Stimulated activated CD4-positive, alpha-beta T cell treated with anti-CD3 and anti-CD28 coated beads, Interleukin-4, amount 100 ng/mL, for 4 hours (primary cell): ENCODE data around the gene C11orf21.
A peak's percentile ranks its signal among the peaks of the same experiment; 100 is the strongest.

Source experiments
- DNase-seq, 2 experiments: peaks; one replicate each; pipeline ENCODE4 v3.0.0-alpha.2; 2020

The C11orf21 gene

DNA sequence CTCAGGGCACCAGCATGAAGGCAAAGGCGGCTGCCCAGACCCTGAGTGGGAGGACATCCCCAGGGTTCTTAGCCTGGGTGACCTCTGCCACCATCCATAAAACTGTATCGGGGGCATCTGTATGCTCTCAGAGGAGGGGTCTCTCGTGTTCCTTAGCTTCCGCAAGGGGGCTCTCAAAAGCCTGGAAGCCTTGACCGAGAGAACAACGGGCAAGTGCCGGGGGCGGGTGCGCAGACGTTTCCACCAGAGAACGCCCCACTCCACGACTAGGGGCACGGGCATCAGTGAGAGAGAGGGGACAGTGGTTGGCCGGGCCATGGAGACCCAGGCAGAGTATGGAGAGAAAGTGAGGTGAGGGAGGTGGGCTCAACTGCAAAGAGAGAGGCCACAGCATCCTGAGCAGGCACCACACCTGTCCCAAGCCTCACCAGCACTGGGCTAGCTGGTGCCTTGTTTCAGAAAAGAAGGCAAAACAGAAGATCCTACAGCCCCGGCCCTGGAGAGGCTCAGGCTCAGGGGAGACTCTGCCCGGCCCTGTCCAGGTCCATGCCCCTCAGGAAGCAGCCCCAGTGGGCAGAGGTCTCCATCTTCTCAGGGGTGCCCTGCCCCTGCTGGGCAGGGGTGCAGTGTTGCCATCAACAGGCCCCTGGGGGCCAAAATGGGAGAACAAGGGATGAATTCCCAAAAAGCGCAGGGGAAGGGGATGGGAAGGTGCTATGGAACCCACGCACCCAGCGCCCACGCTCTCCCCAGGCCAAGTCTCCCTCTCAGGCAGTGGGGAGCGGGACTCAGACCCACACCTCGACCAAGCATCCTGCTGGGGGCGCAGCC lies 6.0 kb upstream of the C11orf21 start:
- no peak for DNase-seq

DNA sequence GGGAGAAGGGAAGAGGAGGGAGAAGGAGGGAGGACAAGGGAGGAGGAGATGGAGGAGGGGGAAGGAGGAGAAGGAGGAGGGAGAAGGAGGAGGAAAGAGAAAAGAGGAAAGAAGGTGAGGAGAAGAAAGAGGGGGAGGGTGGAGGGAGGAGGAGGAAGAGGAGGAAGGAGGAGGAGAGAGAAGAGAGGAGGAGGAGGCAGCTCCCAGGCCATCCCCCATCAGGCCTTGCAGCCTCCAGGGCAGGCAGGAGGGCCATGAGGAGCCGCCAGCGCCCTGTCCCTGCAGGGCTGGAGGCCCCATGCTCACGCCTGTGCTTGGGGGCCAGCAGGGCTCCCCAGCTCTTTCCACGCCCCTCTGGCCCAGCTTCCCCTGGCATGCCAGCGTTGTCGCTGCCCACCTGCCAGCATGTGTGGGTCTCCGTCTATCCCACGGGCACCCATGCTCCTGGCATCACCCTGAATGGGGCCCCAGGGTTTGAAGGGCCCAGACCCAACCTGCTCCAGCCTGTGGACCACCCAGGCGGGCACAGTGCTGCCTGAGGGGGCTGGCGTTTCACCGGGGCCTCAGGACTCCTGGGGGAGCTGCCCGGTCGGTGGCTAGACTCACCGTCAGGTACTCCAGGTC lies 5.3 kb upstream of the C11orf21 start:
- no peak for DNase-seq

DNA sequence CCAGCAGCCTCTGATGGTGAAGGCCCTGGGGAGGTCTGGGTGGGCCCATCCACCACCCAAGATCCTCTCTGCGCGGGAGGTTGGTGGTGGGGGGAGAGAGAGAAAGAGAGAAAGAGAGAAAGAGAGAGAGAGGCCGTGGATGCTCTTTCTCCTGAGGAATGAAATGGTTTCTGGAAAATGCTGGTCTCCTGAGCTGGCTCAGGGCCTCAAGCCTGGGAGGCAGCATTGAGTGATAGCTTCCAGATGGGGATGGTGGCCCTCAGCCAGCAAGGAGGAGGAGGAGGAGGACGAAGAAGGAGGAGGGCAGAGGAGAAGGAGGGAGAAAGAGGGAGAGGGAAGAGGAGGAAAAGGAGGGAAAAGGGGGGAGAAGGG lies 4.7 kb upstream of the C11orf21 start:
- DNase-seq: no peak

DNA sequence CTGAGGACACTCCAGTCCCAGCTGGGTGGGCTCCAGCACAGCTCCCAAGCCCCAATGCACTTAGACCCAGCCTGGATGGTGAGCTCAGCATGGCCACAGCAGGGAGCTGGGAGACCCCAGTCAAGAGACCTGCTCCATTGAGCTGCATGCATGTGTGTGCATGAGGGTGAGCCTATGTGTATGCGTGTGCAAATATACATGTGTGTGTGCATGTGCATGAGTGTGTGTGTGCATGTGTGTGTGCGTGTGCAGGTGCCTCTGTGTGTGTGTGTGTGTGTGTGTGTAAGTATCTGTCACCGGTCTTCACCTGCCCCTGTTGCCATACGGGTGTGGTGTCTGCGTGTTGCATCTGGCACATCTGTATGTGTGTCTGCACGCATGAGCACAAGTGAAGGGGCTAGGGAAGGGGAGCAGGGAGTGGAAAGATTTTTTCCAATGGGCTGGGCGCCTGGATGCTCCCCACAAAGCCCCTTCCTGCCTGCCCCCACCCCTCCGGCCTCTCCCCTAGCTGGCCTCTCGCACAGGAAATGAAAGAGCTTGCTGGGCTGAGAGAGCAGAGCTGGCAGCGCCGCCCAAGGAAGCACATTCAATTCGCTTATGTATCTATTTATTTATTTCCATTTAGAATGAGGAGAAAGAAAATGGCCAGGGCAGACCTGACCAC lies 4.2 kb upstream of the C11orf21 start:
- DNase-seq: no peak

DNA sequence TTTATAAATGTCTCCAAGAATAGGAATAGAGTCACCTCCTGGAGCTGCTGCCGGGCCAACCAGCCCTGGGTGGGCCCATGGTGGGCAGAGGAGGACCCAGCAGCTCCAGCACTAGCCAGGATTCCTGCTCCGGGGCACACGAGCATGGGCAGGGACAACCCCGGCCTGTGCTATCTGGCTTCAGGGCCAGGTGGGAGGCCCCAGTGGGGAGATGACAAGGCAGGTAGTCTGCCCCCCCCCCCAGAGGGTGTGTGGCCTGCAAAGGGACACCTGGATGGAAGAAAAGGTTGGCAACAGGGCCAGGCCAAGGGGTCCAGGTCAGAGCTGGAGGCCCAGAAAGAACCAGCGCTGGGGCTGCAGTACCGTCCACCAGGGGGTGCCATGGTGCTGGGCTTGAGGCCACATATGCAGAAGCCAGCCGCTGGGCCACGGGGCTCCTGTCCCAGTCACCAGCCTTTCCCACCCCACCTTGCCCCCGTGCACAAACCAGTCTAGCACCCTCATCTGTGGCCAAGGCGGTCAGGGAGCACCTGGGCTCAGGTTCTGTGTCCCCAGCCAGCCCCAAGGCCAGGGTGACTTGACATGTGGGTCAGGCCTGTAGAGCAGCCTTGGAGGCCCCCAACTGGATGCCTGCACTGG lies 3.5 kb upstream of the C11orf21 start:
- peak; percentile 71 to 85 for DNase-seq

DNA sequence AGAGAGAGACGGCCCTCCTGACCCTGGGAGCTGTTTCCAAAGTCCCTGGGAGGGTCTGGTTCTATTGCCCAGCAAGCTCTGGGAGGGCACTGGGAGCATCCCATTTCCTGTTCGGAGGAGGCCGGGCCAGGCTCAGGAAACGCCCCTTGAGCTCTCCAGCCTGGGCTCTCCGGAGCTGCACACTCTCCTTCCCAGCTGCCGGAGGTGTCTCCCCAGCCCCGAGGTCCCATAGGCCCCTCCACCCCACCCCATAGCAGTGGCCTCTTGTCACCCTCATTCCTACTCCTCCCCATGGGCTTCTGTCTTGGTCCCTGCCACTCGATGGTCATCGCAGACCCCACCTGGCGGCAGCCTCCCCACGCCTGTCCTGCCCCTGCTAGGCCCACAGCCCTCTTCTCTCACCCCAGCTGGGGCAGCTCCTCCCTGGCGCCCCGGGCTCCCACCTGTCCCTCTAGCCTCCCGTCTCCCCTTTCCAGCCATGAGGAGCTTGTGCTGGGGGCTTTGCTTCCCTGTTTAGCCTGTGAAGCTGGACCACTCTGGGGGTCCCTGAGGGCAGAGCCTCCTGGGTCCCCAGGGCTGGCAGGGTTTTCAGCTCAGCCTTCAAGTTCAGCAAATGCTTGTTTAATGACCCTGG lies 2.9 kb upstream of the C11orf21 start:
- no peak for DNase-seq

DNA sequence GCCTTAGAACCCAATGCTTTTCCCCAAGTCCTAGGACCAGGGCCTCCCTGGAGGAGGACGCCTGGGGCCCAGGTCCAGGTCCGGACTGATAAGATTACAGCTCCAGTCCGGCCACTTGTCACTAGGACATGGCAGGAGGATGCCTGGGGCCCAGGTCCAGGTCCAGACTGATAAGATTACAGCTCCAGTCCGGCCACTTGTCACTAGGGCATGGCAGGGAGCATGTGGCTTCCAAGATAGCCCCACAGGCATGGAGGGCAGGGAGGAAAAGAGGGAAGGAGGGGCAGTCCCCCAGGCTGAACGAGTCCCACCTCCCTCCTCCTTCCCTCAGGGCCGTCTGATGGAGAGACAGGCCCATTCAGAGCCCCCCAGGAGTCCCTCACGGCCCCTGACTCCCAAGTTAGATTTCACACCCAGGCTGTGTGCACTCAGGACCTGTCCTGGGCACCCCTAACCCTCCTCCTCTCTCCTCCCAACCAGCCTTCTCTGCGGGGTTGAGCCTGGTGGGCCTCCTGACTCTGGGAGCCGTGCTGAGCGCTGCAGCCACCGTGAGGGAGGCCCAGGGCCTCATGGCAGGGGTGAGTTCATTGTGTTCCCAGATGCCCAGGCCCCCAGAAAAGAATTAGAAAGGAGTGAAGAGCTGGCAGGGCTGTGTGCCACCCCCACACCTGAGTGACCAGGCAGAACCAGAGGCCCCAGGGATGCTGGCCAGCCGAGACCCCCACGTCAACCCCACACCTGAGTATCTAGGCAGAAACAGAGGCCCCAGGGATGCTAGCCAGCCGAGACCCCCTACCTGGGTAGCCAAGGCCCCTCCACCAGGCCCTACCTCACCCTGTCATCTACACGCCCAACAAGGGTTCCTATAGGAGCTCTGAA lies 2.1 kb upstream of the C11orf21 start:
- no peak for DNase-seq

DNA sequence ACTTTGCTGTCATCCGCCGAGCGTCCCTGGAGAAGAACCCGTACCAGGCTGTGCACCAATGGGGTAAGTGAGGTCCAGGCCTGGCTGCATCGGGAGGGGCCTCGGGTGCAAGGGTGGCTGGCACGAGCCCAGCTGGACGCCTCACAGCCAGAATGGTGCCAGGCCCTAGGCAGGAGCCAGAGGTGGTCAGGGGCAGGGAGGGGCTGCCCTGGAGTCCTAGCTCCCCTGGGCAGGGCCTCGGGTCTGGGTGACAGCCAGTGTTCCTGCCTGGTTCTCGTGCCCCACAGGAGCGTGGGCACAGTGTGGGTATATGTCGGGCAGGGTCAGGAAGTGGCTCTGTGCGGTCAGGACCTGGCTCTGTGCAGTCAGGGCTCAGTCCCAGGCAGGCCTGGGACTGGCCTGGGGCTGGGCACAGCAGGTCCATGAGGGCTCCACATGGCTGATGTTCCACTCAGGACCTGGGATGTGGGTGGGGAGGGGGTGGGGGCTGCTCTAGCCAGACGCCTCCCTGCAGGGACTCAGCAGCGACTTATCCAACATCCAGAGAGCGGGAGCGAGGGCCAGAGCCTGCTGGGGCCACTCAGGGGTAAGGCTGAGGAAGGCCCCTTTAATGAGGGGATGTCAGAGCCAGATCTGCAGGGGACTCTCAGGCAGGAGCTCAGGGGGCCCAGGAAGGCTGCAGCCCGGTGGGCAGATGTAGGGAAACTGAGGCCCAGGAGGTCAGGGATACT lies 1.3 kb upstream of the C11orf21 start:
- no peak for DNase-seq

DNA sequence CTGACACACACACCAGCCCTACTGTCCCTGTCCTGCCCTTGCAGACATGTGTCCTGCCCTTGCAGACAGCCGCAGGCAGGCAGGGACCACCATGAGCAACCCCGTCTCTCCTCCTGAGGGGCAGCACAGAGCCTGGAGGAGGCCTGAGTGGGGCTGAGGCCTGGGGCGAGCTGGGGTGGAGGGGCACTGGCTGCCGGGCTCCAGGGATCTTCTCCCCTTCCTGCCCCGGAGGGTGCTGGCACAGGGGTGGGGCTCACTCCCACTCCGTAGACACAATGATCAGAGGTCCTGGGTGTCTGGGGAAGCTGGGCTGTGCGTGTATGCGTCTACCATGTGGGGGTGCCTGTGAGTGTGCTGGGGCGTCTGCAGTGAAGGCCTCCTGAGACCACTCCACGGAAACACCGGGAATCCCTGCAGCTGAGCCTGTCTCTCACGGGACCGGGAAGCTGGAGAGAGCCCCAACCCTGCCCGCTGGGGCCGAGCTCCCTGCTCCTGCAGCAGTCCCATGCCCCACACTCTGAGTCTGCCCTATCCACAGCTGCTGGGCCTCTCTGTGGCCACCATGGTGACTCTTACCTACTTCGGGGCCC lies 683 bp upstream of the C11orf21 start:
- DNase-seq: no peak

DNA sequence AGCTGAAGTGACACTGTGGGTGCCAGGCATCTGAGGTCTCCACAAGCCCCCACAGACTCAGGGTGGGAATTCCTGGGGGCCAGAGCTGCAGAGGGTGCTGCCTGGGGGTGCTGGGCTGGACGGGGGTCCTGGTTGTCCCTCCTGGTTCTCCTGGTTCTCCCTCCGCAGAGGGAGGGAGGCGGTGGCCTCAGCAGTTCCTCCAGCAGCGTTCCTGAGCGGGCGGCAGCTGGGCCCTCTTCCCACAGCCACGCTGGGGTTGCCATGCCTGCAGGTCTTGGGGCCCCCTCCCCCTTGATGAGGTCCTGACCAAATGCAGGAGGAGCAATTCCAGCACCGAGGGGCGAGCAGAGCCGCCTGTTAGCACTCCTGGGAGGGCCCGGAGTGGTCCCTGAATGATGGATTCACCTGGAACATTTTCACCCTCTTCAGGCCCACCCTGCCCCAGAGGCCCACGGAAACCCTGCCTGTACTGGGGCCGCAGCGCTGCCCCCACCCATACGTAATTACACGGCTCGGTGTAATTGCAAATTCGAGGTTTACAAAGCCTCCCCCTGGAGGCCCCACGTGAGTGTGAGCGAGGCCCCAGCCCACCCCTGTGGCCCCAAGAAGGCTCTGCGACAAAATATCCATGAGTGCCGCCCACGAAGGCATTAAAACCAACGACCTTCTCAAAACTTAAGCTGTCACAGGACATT lies 635 bp downstream of the C11orf21 start:
- no peak for DNase-seq

DNA sequence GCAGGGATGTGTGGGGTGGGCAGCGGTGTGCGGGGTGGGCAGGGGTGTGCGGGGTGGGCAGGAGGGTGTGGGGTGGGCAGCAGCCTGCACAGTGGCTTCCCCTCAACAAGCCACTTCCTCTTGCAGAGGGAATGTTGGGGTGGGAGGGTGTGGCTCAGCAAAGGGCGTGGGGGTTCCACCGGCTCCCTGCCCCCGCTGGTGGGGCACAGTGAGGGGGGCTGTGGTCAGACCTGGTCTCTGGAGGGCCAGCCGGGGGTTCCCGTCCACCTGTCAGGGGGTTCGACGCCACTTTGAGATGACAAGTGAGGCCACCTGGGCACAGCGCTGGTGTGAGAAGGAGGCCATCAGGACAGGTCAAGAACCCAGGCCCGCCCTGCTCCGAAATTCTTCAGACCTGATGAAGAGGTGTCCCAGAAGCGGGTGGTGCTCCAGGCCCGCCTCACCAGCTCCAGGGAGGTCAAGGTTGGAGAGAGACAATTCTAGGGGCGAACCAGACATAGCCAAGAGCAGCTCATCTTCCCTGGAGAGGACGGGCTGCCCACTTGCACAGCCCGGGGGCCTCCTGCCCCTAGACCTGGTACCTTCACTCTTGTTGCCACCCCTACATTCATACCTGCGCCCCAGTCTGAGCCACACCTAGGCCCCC lies 1.3 kb downstream of the C11orf21 start:
- no peak for DNase-seq

DNA sequence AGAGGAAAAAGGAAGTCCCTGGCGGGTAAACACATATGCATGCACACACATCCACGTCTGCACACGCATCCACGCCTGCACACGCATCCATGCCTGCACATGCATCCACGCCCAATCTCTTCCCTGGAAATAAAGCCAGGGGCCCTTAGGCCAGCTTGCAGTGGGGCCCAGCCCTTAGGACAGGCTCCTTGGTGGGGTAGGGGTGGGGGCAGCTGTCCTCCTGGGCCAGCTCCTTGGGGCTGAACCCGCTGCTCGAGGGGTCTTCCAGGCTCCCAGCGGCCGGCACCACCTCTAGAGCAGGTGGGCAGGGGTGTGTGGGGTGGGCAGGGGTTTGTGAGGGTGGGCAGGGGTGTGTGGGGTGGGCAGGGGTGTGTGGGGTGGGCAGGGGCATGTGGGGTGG lies 1.9 kb downstream of the C11orf21 start:
- no peak for DNase-seq

DNA sequence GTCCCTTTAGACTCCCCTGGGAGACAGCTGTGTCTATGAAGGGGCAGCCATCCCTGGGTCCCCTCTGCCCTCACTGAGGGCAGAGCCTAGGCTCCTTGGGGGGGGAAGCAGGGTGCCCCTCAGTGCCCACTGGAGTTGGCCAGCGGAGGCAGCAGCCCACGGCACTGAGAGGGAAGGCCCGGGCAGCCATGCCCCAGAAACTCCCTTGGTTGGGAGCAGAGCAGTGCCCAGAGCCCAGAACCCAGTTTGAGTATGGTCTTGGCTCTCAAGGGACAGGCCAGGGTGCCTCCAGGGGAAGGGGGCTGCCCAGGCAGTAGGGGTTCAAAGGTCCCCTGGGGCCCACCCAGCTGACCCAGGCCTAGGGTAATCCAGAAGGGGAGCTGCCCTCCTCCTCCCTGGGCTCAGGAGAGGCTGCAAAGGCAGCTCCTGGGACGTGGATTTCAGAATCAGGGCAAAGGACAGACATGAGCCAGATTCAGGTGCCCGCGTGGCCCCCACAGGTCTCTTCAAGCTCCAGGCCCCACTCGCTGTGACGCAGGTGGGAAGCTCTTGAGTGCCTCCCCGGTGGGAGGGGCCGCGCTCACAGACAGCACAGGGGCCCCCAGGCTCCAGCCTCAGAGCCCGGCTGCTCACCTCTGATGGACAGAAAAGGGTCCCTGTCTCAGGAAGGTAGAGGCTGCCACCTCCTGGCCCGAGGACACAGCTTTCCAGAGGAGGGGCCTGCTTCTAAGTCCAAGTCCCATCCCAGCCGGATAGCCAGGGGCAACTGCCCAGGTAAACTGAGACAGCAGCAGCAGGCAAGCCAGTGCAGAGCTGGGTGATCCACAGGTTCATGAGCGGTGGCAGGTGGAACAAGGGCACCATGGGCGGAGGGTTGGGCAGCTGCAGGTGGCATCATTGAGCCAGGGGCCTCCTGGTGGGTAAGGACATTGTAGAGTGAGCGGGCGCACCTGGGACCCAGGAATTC lies 2.6 kb downstream of the C11orf21 start:
- DNase-seq: peak in 1 of 2 experiments; percentile 17

DNA sequence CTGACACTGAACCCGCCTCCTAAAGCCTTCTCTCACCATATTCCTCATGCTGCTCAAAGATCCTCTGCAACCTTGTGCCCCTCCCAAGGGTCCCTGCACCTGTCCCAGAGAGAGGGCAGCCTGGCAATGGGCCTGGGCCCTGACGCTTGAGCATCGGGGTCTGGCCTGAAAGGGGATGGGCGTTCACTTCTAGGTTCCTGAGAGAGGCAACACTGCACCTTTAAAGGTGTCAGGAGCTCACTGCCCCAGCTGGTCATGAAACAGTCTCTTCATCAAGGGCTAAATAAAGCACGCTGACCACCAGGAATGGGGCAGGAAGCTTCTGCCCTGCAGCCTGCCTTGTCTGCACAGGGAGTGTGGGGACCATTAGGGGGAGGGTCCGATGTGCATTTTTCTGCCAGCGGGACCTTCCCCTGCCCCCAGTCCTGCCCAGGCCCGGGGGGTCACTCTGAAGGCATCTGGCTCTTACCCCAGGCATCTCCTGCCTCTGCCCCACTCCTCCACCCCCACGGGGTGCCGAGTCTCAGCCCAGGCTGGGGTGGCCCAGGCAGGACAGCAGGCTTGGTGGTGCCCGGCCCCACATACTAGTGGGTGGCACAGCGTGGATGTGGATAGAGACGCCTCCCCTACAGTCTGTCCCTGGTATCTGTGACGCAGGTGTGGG lies 3.5 kb downstream of the C11orf21 start:
- peak in 1 of 2 experiments; percentile 1 for DNase-seq

DNA sequence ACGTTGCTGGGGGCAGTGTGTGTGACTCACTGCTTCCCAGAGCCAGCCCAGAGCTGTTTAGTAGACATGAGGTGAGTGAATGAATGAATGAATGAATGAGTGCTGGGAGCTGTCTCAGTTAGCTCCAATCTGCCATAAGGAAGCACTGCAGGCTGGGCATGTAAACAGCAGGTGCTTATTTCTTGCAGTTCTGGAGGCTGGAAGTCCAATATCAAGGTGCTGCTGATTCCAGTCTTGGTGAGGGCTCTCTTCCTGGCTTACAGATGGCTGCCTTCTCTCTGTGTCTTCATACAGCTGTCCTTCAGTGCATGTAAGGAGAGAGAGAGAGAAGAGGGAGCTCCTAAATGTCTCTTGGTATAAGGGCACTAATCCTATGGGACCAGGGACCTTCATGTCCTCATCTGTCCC lies 4.1 kb downstream of the C11orf21 start:
- DNase-seq: peak in 1 of 2 experiments; percentile 0

DNA sequence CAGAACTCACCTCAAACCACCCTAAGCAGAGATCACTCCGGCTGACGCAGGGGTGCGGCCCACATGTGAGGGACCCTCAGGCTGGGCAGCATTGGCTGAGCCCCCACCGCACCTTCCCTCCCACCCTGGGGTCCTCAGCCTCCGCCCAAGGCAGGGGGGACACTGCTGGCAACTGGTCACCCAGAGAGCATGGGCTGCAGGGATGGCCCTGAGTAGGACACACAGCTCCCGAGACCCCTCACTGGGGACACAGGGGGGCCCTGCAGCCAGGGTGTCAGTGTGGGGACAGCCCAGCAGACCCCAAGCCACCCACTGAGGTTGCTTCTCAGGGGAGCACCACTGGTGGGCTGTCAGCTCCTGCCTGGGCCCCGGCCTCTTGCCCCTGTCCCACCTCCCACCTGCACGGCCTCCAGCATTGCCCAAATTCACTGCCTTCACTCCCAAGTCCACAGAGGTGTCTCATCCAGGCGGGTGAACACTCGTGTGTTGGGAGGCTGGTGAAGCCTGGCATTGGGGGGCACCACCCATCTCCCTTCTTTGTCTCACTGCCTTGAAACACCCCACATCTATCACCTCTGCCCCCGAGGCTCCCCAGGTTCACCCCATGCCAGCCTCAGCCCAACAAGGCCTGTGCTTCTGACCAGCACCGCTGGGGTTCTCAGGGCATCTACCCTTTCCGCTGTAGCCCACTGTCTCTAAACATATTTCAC lies 4.7 kb downstream of the C11orf21 start:
- peak in 1 of 2 experiments; percentile 0 for DNase-seq
